H1 (cell line): ENCODE data around the gene SPATS2L. TPM values are rescaled to one million over a fixed set of nuclear protein-coding genes. Genes with fewer than 3 reads are reported as not detected.

Experiments used
- CTCF ChIA-PET: fragments of 300-600 bp; sonication (Branson Sonifier 250); formaldehyde crosslinking; loops from one replicate; lab custom pipeline; 2021; ENCODE audit not compliant: partially characterized antibody; lab: Charles Lee
- POLR2A ChIA-PET: fragments of 300-600 bp; sonication (Branson Sonifier 250); formaldehyde crosslinking; loops from one replicate; lab custom pipeline; 2021; ENCODE audit warnings: inconsistent platforms; ENCODE audit not compliant: partially characterized antibody; lab: Charles Lee
- DNase-seq, 2 experiments: peaks; one replicate each; pipeline versions ENCODE4 v3.0.0 to v3.0.0-alpha.2; 2010 to 2022; ENCODE audit warnings: low spot score in 2 of 2, low read depth in 1 of 2, mixed read lengths in 1 of 2
- FAIRE-seq: peaks from 2 replicates; lab custom pipeline; 2011; peaks lifted over from hg19 to GRCh38; lab: Jason Lieb, UNC
- H2AFZ ChIP-seq: 2 replicates; pipeline ENCODE4 v1.8.1; 2012; ENCODE audit warnings: low read length, inconsistent platforms
- H2AK5ac ChIP-seq: 2 replicates; pipeline ENCODE4 v1.6.1; 2013; ENCODE audit warnings: low read depth, low read length
- H2BK120ac ChIP-seq: replicated peaks from 2 replicates; pipeline ENCODE3; 2013; ENCODE audit warnings: low read depth, low read length, inconsistent platforms
- H2BK12ac ChIP-seq: 2 replicates; pipeline ENCODE4 v1.6.1; 2013; ENCODE audit warnings: low read depth, low read length
- H2BK15ac ChIP-seq: 2 replicates; pipeline ENCODE4 v1.6.1; 2013; ENCODE audit warnings: low read length
- H2BK20ac ChIP-seq: 2 replicates; pipeline ENCODE4 v1.6.1; 2013; ENCODE audit warnings: low read length
- H2BK5ac ChIP-seq: 2 replicates; pipeline ENCODE4 v1.6.1; 2013; ENCODE audit warnings: low read depth, low read length
- H3K14ac ChIP-seq: 2 replicates; pipeline ENCODE4 v1.6.1; 2013; ENCODE audit warnings: inconsistent platforms; ENCODE audit not compliant: insufficient read length
- H3K18ac ChIP-seq: 2 replicates; pipeline ENCODE4 v1.6.1; 2013; ENCODE audit warnings: low read length; ENCODE audit errors: extremely low read depth
- H3K23ac ChIP-seq: 2 replicates; pipeline ENCODE4 v1.6.1; 2013; ENCODE audit warnings: inconsistent platforms; ENCODE audit not compliant: insufficient read length
- H3K23me2 ChIP-seq: 2 replicates; pipeline ENCODE4 v1.6.1; 2013; ENCODE audit warnings: low read depth, low read length
- H3K27ac ChIP-seq: 2 replicates; pipeline ENCODE4 v1.6.1; 2011; ENCODE audit warnings: low read depth, low read length, inconsistent platforms
- H3K27me3 ChIP-seq, 4 experiments: replicated peaks in 1 of 4; 1 replicate in 1 of 4; 2 replicates in 3 of 4; pipeline versions ENCODE4 v1.6.1 to v1.8.1; 2011 to 2013; ENCODE audit warnings: low read length in 3 of 4, mild to moderate bottlenecking in 3 of 4, inconsistent platforms in 2 of 4, mixed read lengths in 2 of 4, moderate library complexity in 1 of 4; ENCODE audit not compliant: control insufficient read depth in 3 of 4, insufficient read depth in 3 of 4; ENCODE audit errors: extremely low read depth in 1 of 4
- H3K36me3 ChIP-seq, 4 experiments: 2 replicates each; pipeline versions ENCODE4 v1.6.1 to v1.8.1; 2011 to 2013; ENCODE audit warnings: mild to moderate bottlenecking in 4 of 4, low read length in 3 of 4, moderate library complexity in 2 of 4, control low read depth in 1 of 4, inconsistent platforms in 1 of 4; ENCODE audit not compliant: insufficient read depth in 4 of 4, control insufficient read depth in 2 of 4
- H3K4ac ChIP-seq: replicated peaks from 2 replicates; pipeline ENCODE3; 2013; ENCODE audit warnings: low read length, low read depth, mixed read lengths, inconsistent platforms; ENCODE audit not compliant: insufficient read length
- H3K4me1 ChIP-seq, 4 experiments: replicated peaks in 1 of 4; 1 replicate in 1 of 4; 2 replicates in 3 of 4; pipeline versions ENCODE4 v1.6.1 to v1.8.1; 2011 to 2013; ENCODE audit warnings: low read length in 3 of 4, inconsistent platforms in 2 of 4, mixed read lengths in 1 of 4; ENCODE audit not compliant: insufficient read depth in 4 of 4, control insufficient read depth in 3 of 4
- H3K4me2 ChIP-seq, 2 experiments: 2 replicates each; pipeline versions ENCODE4 v1.6.1 to v1.8.1; 2011 to 2013; ENCODE audit warnings: low read depth in 2 of 2, low read length in 2 of 2, control low read depth in 1 of 2, inconsistent platforms in 1 of 2, mild to moderate bottlenecking in 1 of 2; ENCODE audit not compliant: insufficient read depth in 1 of 2
- H3K4me3 ChIP-seq, 4 experiments: fragments of 200-600, 300-600 bp in 1 of 4; sonication (generic), shearing (Covaris generic), sonication (Bioruptor Twin) in 1 of 4; 2 replicates each; pipeline versions ENCODE4 v1.5.1 to v1.8.1; 2011 to 2016; ENCODE audit warnings: low read length in 4 of 4, low read depth in 3 of 4, control low read depth in 2 of 4, inconsistent platforms in 2 of 4, mild to moderate bottlenecking in 2 of 4, mixed read lengths in 1 of 4, moderate library complexity in 1 of 4; ENCODE audit not compliant: insufficient read depth in 2 of 4; ENCODE audit errors: extremely low read depth in 1 of 4
- H3K56ac ChIP-seq: replicated peaks from 2 replicates; pipeline ENCODE3; 2013; ENCODE audit warnings: low read depth, mild to moderate bottlenecking, mixed read lengths, low read length, inconsistent platforms; ENCODE audit not compliant: insufficient read length
- H3K79me1 ChIP-seq: 2 replicates; pipeline ENCODE4 v1.6.1; 2013; ENCODE audit warnings: low read depth, low read length, control low read depth
- H3K79me2 ChIP-seq, 2 experiments: 2 replicates each; pipeline versions ENCODE4 v1.6.1 to v1.8.1; 2012 to 2013; ENCODE audit warnings: low read length in 2 of 2, mild to moderate bottlenecking in 2 of 2, inconsistent platforms in 1 of 2; ENCODE audit not compliant: insufficient read depth in 2 of 2, control insufficient read depth in 1 of 2
- H3K9ac ChIP-seq, 4 experiments: replicated peaks in 1 of 4; 1 replicate in 1 of 4; 2 replicates in 3 of 4; pipeline versions ENCODE4 v1.6.1 to v1.8.1; 2011 to 2013; ENCODE audit warnings: low read depth in 3 of 4, low read length in 3 of 4, control low read depth in 2 of 4, mild to moderate bottlenecking in 2 of 4, moderate library complexity in 2 of 4, inconsistent platforms in 1 of 4; ENCODE audit errors: extremely low read depth in 1 of 4
- H3K9me3 ChIP-seq, 2 experiments: 2 replicates each; pipeline versions ENCODE4 v1.6.1 to v1.8.1; 2012 to 2013; ENCODE audit warnings: mild to moderate bottlenecking in 2 of 2, moderate library complexity in 2 of 2, control low read depth in 1 of 2, inconsistent platforms in 1 of 2, low read depth in 1 of 2, low read length in 1 of 2, mixed read lengths in 1 of 2; ENCODE audit not compliant: insufficient read depth in 2 of 2
- H4K20me1 ChIP-seq, 2 experiments: replicated peaks in 1 of 2; 2 replicates each; pipeline versions ENCODE3 to v1.8.1; 2011 to 2013; ENCODE audit warnings: inconsistent platforms in 2 of 2, low read length in 2 of 2, mild to moderate bottlenecking in 1 of 2; ENCODE audit not compliant: insufficient read depth in 2 of 2, control insufficient read depth in 1 of 2
- H4K5ac ChIP-seq: 2 replicates; pipeline ENCODE4 v1.6.1; 2013; ENCODE audit warnings: low read length, low read depth, mixed read lengths, inconsistent platforms; ENCODE audit not compliant: insufficient read length
- H4K8ac ChIP-seq: 2 replicates; pipeline ENCODE4 v1.8.0; 2013; ENCODE audit warnings: mild to moderate bottlenecking, moderate library complexity, low read length, inconsistent platforms; ENCODE audit not compliant: insufficient read depth; ENCODE audit errors: extremely low read depth
- H4K91ac ChIP-seq: replicated peaks from 2 replicates; pipeline ENCODE3; 2013; ENCODE audit warnings: low read length, mixed read lengths, inconsistent platforms; ENCODE audit not compliant: insufficient read length
- BRCA1 ChIP-seq: IDR thresholded peaks from 2 replicates; pipeline ENCODE4 v1.6.1; 2012; ENCODE audit warnings: low read depth, low read length, improper control_type of control experiment
- MAFK ChIP-seq: IDR thresholded peaks from 2 replicates; pipeline ENCODE4 v1.6.1; 2012; ENCODE audit warnings: low read depth, mild to moderate bottlenecking, improper control_type of control experiment, low read length
- POLR2AphosphoS5 ChIP-seq: IDR thresholded peaks from 2 replicates; pipeline ENCODE4 v1.6.1; 2011; ENCODE audit warnings: low read depth, low read length
- RXRA ChIP-seq: IDR thresholded peaks from 2 replicates; pipeline ENCODE4 v1.6.1; 2011; ENCODE audit warnings: low read depth, mild to moderate bottlenecking, low read length, moderate library complexity; ENCODE audit not compliant: insufficient read depth
- SAP30 ChIP-seq: fragments of 300-600 bp; sonication (generic); IDR thresholded peaks from 2 replicates; pipeline ENCODE4 v1.7.1; 2012; ENCODE audit warnings: low read length, moderate library complexity, mild to moderate bottlenecking, inconsistent platforms; ENCODE audit not compliant: insufficient read depth, insufficient replicate concordance
- WGBS, 2 experiments: shearing (Covaris generic) in 1 of 2; methylation state at CpG; one replicate each; pipeline versions ENCODE4 v1.1.6 to v1.1.7; 2013 to 2015; ENCODE audit warnings: low lambda C conversion rate in 2 of 2, mixed read lengths in 2 of 2, inconsistent platforms in 1 of 2, low coverage in 1 of 2, missing lambda C conversion rate in 1 of 2; ENCODE audit not compliant: insufficient replicate concordance in 2 of 2, insufficient coverage in 1 of 2, insufficient read length in 1 of 2; ENCODE audit errors: extremely low coverage in 1 of 2, missing lambda C conversion rate in 1 of 2; 5-methylcytosine and 5-hydroxymethylcytosine counted together
- polyA plus RNA-seq, 7 experiments: library from polyadenylated mRNA; depleted of rRNA in 3 of 7; stranded (reverse) in 5 of 7; unstranded in 2 of 7; fragments of >200 nt in 5 of 7; fragments of 200-250 nt in 2 of 7; gene quantifications; 1 replicate in 5 of 7; 2 replicates in 1 of 7; 4 replicates in 1 of 7; pipeline versions ENCODE4 v1.2.1 to v1.2.3, GENCODE V29; 2011 to 2013; ENCODE audit warnings: missing spikeins in 2 of 7, mixed read lengths in 2 of 7
- total RNA-seq: library from RNA; stranded (reverse); fragmentation: NEBNext Ultra II Directional; extraction: Animal tissue kit (Norgen Biotek cat#: 25700); gene quantifications from 2 replicates; pipeline ENCODE4 v1.2.1, GENCODE V29; 2021
- TF ChIP-seq, protein P1 (sequence below): IDR thresholded peaks from 2 replicates; pipeline ENCODE4 v1.6.1; 2012; ENCODE audit warnings: low read length, inconsistent platforms

SPATS2L gene
- total and polyA plus RNA-seq, 2 of the 8 experiments (the other 6 are each of a cell fraction or from before 2014, with no cell fraction given) = 67.3 to 189 TPM

DNA sequence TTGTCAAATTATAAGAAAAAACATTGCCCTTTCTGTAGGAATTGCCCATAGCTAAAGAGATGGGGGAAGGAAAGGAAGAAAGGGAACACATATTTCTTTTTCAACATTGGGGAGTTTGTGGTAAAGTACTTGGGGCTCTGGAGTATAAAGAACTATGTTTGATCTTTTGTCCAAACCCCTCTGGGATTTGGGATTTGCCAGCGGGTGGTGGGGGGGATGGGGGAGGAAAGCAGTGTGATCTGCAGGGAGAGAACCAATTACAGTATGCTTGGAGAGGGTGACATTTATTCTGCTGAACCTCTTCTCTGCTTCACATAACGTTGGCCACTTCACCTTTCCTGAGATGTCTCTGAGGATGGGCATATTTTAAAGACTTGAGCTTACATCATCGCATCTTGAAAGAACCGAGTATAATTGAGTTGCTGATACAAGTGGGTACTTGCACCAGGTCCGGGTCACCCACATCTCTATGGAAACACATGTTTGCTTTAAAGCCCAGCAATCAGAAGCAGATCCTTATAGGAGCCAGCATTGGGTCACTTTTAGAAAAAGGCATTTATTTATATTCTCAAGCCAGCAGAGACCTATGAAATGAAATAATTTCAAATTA lies 73.1 kb downstream of the SPATS2L start:
- POLR2A ChIA-PET = interaction anchor here (0.6 to 1.2 kb wide), 7 partner anchors 10 to 395 kb away, joined by 3 to 5 read pairs (median 3); no protein-coding TSS in a partner anchor
- H4K20me1 ChIP-seq = no peaks in the 10 kb centered on the region
- no peak for DNase-seq

More for the DNA sequence above, 73.1 kb downstream of the SPATS2L start:
- Histone ChIP-seq H2AK5ac (no peak overlapping the region), H2AFZ (no peak overlapping the region), H3K4me2 (peak overlapping the region; percentile 49 to 70), H4K91ac (peak overlapping the region; percentile 16), H3K79me1 (peaks cover 5% of the 10 kb centered on the region; the same call in 1 of the 2 replicates), H3K23ac (no peak overlapping the region), H4K5ac (no peak overlapping the region), H3K4ac (no peak overlapping the region), H3K23me2 (no peaks in the 10 kb centered on the region), H2BK120ac (no peak overlapping the region), H3K14ac (no peak overlapping the region), H3K4me1 (peaks cover 15 to 48% (median 39%) of the 10 kb centered on the region in 4 experiments), H4K8ac (no peak overlapping the region), H2BK20ac (no peak overlapping the region), H2BK12ac (no peak overlapping the region), H3K56ac (no peak overlapping the region)
- CTCF ChIA-PET = interaction anchor here (0.9 to 1.9 kb wide), 7 partner anchors 10 to 400 kb away, joined by 3 to 4 read pairs (median 4); no protein-coding TSS in a partner anchor
- FAIRE-seq = peak; percentile 52
- TF ChIP-seq RXRA (no peak), SAP30 (no peak), BRCA1 (no peak), MAFK (no peak), POLR2AphosphoS5 (0 out of 2 replicates have a peak, but pooled peaks have one; percentile 12)
- TF ChIP-seq, protein P1, sequence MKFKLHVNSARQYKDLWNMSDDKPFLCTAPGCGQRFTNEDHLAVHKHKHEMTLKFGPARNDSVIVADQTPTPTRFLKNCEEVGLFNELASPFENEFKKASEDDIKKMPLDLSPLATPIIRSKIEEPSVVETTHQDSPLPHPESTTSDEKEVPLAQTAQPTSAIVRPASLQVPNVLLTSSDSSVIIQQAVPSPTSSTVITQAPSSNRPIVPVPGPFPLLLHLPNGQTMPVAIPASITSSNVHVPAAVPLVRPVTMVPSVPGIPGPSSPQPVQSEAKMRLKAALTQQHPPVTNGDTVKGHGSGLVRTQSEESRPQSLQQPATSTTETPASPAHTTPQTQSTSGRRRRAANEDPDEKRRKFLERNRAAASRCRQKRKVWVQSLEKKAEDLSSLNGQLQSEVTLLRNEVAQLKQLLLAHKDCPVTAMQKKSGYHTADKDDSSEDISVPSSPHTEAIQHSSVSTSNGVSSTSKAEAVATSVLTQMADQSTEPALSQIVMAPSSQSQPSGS = no peak
- TF ChIP-seq, all 59 proteins: peak for 1
- H2BK5ac ChIP-seq = no peak overlapping the region
- peak overlapping the region; percentile 12; the same call in 1 of the 2 replicates for H3K18ac ChIP-seq
- H3K4me3 ChIP-seq = peak overlapping the region in 1 of 4 experiments; percentile 20; a peak in 1 of 8 replicates
- no peaks in the 10 kb centered on the region for H3K9me3 ChIP-seq
- no peak overlapping the region for H2BK15ac ChIP-seq
- no peak overlapping the region for H3K27ac ChIP-seq
- 0 out of 7 replicates have a peak overlapping the region, but pooled peaks of 1 of the 4 experiments have one; percentile 13 for H3K9ac ChIP-seq
- no peaks in the 10 kb centered on the region for H3K36me3 ChIP-seq
- no peaks in the 10 kb centered on the region for H3K27me3 ChIP-seq
- peaks cover 0 to 95% of the 10 kb centered on the region in 2 experiments; a peak in 3 of 4 replicates for H3K79me2 ChIP-seq
- WGBS, 2 experiments = 38% methylated on average over 5 of the region's 5 CpGs; no CpG with 5 or more reads in 1 of the 2 experiments
